Activated CD4-positive, alpha-beta memory T cell treated with anti-CD3 and anti-CD28 coated beads, Interleukin-2, amount 10 ng/mL, durations not matched to agents 7 days and 5 days (primary cell): Measurements from ENCODE around the gene STXBP3. TPM values are rescaled to one million over a fixed set of nuclear protein-coding genes. Genes with fewer than 3 reads are reported as not detected.

Source experiments
- CTCF ChIA-PET: fragments of 350-600 bp; sonication (Branson Sonifier 250); formaldehyde crosslinking; loops from one replicate; lab custom pipeline; 2021; ENCODE audit warnings: antibody characterized with exemption, inconsistent platforms; lab: Charles Lee
- POLR2A ChIA-PET: fragments of 350-600 bp; sonication (Branson Sonifier 250); formaldehyde crosslinking; loops from one replicate; lab custom pipeline; 2021; ENCODE audit warnings: antibody characterized with exemption; lab: Charles Lee
- DNase-seq: peaks from one replicate; pipeline ENCODE4 v3.0.0-alpha.2; 2020
- H3K27ac Mint-ChIP-seq: one replicate; pipeline ENCODE4 v1.8.0; 2021; ENCODE audit warnings: mild to moderate bottlenecking, mixed read lengths
- H3K27me3 Mint-ChIP-seq: one replicate; pipeline ENCODE4 v1.8.0; 2021; ENCODE audit warnings: mixed read lengths
- H3K36me3 Mint-ChIP-seq: one replicate; pipeline ENCODE4 v1.8.0; 2021; ENCODE audit warnings: low read depth, mixed read lengths
- H3K4me1 Mint-ChIP-seq: one replicate; pipeline ENCODE4 v1.8.0; 2021; ENCODE audit warnings: mixed read lengths
- H3K4me3 Mint-ChIP-seq: one replicate; pipeline ENCODE4 v1.8.0; 2021; ENCODE audit warnings: mild to moderate bottlenecking, mixed read lengths
- H3K9me3 Mint-ChIP-seq: one replicate; pipeline ENCODE4 v1.8.0; 2021; ENCODE audit warnings: mixed read lengths
- total RNA-seq, 2 experiments: library from RNA; stranded (reverse); gene quantifications; one replicate each; pipeline ENCODE4 v1.2.3, GENCODE V29; 2021

Gene STXBP3
- total RNA-seq, 2 experiments from 2014 or later: 55.9 to 60.8 TPM

DNA sequence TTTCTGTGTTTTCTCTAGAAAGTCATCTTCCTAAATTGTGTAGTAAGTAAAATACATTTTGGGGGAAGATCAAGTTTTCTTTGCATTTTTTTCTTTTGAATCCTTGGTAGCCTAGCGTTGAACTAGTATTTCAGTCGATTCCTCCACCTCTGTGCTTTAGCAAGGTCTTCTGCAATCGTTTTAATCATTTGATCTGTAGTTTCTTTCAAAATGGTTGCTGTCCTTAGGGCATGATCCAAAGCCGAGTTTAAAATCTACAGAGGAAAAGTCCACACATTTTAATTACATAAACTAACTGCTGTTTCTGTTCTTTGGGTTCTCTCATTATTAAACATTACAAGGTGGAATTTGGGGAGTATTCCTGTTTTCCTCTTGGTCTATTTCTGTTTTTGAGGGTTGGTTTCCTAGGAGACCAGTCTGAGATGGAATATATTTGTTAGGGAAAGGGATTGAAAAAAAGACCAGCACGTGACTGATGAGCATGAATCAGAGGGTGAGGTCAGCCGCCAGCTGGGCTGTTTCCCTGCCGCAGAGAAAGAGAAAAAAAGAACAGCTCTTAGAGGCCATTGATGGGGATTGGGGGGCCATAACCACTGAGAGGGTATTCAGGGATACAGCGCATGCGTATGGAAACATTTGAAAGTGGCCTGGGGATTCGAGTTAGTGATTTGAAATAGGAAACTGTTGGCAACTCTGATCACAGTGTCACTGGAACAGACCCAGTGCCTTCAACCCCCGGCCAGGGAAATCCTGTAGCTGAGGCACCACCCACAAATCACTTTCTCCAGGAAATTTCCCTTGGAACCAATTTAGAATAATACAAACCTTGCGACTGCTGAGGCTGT, 69.8 kb downstream of the STXBP3 start:
- Mint-ChIP-seq H3K36me3 (peaks cover 3% of the 10 kb centered on the region), H3K27me3 (peaks cover 7% of the 10 kb centered on the region), H3K9me3 (no peaks in the 10 kb centered on the region), H3K27ac (no peak overlapping the region), H3K4me3 (no peak overlapping the region), H3K4me1 (no peaks in the 10 kb centered on the region)
- DNase-seq: no peak
- ChIA-PET POLR2A (interaction anchor here (1.3 kb wide), 1 partner anchor 9 kb away, joined by 3 read pairs; no protein-coding TSS in a partner anchor), CTCF (interaction anchor here (4.8 kb wide), 1 partner anchor 12 kb away, joined by 26 read pairs; no protein-coding TSS in a partner anchor)

GRCh38 chr1:108817016-108817415, 70.5 kb downstream of the STXBP3 start:
- Mint-ChIP-seq H3K4me3 (no peak overlapping the region), H3K27me3 (peaks cover 9% of the 10 kb centered on the region), H3K36me3 (no peaks in the 10 kb centered on the region), H3K27ac (no peak overlapping the region), H3K9me3 (no peaks in the 10 kb centered on the region), H3K4me1 (no peaks in the 10 kb centered on the region)
- ChIA-PET CTCF (interaction anchor here (4.8 kb wide), 1 partner anchor 11 kb away, joined by 26 read pairs; no protein-coding TSS in a partner anchor), POLR2A (interaction anchor here (1.3 kb wide), 1 partner anchor 10 kb away, joined by 3 read pairs; no protein-coding TSS in a partner anchor)
- no peak for DNase-seq

- H3K36me3 Mint-ChIP-seq: no peaks in the 10 kb centered on the region
- H3K9me3 Mint-ChIP-seq: no peaks in the 10 kb centered on the region
- no peaks in the 10 kb centered on the region for H3K4me1 Mint-ChIP-seq
- peaks cover 11% of the 10 kb centered on the region for H3K27me3 Mint-ChIP-seq
- H3K4me3 Mint-ChIP-seq: no peak overlapping the region
- no peak overlapping the region for H3K27ac Mint-ChIP-seq
- ChIA-PET CTCF (interaction anchor here (4.8 kb wide), 1 partner anchor 10 kb away, joined by 26 read pairs; no protein-coding TSS in a partner anchor), POLR2A (no interaction called here)
- no peak for DNase-seq
Measured at GRCh38 chr1:108817811-108818210, 71.3 kb downstream of the STXBP3 start.

- DNase-seq: no peak
- no peaks in the 10 kb centered on the region for H3K9me3 Mint-ChIP-seq
- no peak overlapping the region for H3K4me3 Mint-ChIP-seq
- ChIA-PET CTCF (interaction anchor here (0.7 to 4.8 kb wide), 3 partner anchors 8 to 127 kb away, joined by 3 to 26 read pairs (median 3); partner anchors contain the start of gene PRPF38B), POLR2A (no interaction called here)
- no peaks in the 10 kb centered on the region for H3K36me3 Mint-ChIP-seq
- H3K4me1 Mint-ChIP-seq: no peaks in the 10 kb centered on the region
- H3K27ac Mint-ChIP-seq: no peak overlapping the region
- peaks cover 14% of the 10 kb centered on the region for H3K27me3 Mint-ChIP-seq
Measured at GRCh38 chr1:108819878-108820277, 73.4 kb downstream of the STXBP3 start.

GRCh38 chr1:108823632-108824031, 77.2 kb downstream of the STXBP3 start:
- no peak overlapping the region for H3K4me3 Mint-ChIP-seq
- ChIA-PET CTCF (interaction anchor here (0.6 to 11.2 kb wide), 2 partner anchors 62 to 77 kb away, joined by 3 to 181 read pairs; no protein-coding TSS in a partner anchor), POLR2A (no interaction called here)
- no peaks in the 10 kb centered on the region for H3K9me3 Mint-ChIP-seq
- H3K27me3 Mint-ChIP-seq: peaks cover 8% of the 10 kb centered on the region
- H3K36me3 Mint-ChIP-seq: no peaks in the 10 kb centered on the region
- H3K4me1 Mint-ChIP-seq: peaks cover 4% of the 10 kb centered on the region
- DNase-seq: no peak
- H3K27ac Mint-ChIP-seq: no peak overlapping the region

GRCh38 chr1:108824051-108824450, 77.6 kb downstream of the STXBP3 start:
- no peak overlapping the region for H3K4me3 Mint-ChIP-seq
- CTCF ChIA-PET: interaction anchor here (0.6 to 11.2 kb wide), 2 partner anchors 61 to 77 kb away, joined by 3 to 181 read pairs; no protein-coding TSS in a partner anchor
- DNase-seq: no peak
- peaks cover 4% of the 10 kb centered on the region for H3K4me1 Mint-ChIP-seq
- H3K9me3 Mint-ChIP-seq: no peaks in the 10 kb centered on the region
- H3K27ac Mint-ChIP-seq: no peak overlapping the region
- H3K27me3 Mint-ChIP-seq: peaks cover 8% of the 10 kb centered on the region
- H3K36me3 Mint-ChIP-seq: no peaks in the 10 kb centered on the region
- POLR2A ChIA-PET: no interaction called here

DNA sequence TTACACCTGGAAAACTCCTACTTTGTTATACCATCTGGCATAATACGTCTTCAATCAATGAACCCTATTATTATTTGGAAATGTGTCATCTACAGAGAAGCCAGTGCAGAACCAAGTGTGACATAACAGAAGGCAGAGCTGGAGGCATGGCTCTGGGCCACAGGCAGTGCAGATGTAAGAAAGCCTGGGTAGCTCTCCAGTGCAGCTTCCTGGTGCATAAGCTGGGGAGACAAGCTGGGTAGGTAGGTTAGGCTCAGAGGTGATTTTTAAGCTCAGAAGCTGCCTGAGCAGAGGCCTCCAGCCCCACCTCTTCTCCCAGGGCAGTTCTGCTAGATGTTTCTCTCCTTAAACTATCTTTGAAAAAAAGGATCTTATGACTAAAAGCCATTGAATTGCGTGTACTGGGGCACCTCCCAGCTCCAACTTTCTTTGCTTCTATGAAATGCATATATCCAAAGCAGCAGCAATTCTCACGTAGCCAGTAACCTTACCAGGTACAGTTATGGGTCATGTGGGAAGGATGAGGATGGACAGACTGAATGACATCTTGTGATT, 79.7 kb downstream of the STXBP3 start:
- ChIA-PET POLR2A (interaction anchor here (1.1 to 1.6 kb wide), 2 partner anchors 12 to 134 kb away, joined by 4 to 5 read pairs; partner anchors contain the start of gene PRPF38B), CTCF (interaction anchor here (0.6 to 11.2 kb wide), 11 partner anchors 8 to 181 kb away, joined by 3 to 181 read pairs (median 4); partner anchors contain the start of gene GPSM2)
- Mint-ChIP-seq H3K4me1 (peaks cover 13% of the 10 kb centered on the region), H3K4me3 (no peak overlapping the region), H3K27ac (no peak overlapping the region), H3K27me3 (peaks cover 8% of the 10 kb centered on the region), H3K9me3 (no peaks in the 10 kb centered on the region), H3K36me3 (no peaks in the 10 kb centered on the region)
- DNase-seq: no peak

DNA sequence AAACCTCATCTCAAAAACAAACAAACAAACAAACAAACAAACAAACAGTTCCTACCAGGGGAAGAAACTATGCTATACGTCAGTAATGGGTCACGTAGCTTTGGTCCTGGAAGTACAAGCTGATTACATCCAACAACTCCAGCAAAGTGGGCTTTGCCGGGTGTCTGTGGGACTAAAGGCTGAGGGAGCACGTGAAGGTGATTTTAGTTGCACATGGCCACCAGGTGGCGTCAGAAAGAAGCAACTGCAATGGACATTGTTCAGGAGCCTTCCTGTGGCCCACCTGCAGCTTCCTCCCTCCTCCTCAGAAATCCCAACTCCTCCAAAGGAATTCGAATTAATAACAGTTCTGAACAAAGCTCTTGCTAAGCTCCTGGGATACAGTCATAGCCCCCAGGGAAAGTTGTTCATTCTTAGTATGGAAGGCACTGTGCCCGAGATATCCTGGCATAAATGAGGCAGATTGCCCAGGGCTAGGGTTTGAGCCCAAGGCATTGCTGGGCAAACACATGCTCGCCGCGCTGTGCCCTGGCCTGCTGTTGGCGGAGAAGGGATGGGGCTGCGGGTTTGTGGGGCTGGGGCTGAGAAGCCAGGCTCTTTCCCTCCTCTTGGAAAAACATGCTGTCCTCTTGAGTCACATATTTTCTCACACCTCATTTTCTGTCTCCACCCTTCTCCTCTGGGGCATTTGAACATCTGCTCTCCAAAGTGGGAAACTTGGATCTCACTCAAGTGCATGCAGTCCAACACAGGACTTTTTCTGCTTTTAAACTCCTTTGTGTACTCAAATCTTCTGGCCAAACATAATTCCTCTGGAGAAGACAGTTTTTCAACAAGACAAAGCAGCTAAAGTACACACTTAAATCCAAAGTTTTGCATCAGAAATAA, 81.8 kb downstream of the STXBP3 start:
- Mint-ChIP-seq H3K4me3 (no peak overlapping the region), H3K9me3 (no peaks in the 10 kb centered on the region), H3K27me3 (no peaks in the 10 kb centered on the region), H3K27ac (no peak overlapping the region), H3K36me3 (no peaks in the 10 kb centered on the region), H3K4me1 (peaks cover 21% of the 10 kb centered on the region)
- CTCF ChIA-PET: interaction anchor here (0.7 to 11.2 kb wide), 24 partner anchors 9 to 284 kb away, joined by 3 to 181 read pairs (median 6); partner anchors contain the start of gene PRPF38B
- POLR2A ChIA-PET: interaction anchor here (1.3 to 1.7 kb wide), 2 partner anchors 69 to 136 kb away, joined by 4 to 6 read pairs; partner anchors contain the start of gene PRPF38B
- peak; percentile 75 for DNase-seq

GRCh38 chr1:108829498-108829916, 83.0 kb downstream of the STXBP3 start:
- DNase-seq: no peak
- no peaks in the 10 kb centered on the region for H3K36me3 Mint-ChIP-seq
- peaks cover 21% of the 10 kb centered on the region for H3K4me1 Mint-ChIP-seq
- ChIA-PET CTCF (interaction anchor here (0.8 to 11.2 kb wide), 19 partner anchors 7 to 283 kb away, joined by 3 to 181 read pairs (median 6); a partner anchor contains a TSS), POLR2A (interaction anchor here (1.4 kb wide), 1 partner anchor 137 kb away, joined by 4 read pairs; the partner anchor contains the start of gene PRPF38B)
- no peaks in the 10 kb centered on the region for H3K27me3 Mint-ChIP-seq
- H3K27ac Mint-ChIP-seq: no peak overlapping the region
- no peaks in the 10 kb centered on the region for H3K9me3 Mint-ChIP-seq
- no peak overlapping the region for H3K4me3 Mint-ChIP-seq

DNA sequence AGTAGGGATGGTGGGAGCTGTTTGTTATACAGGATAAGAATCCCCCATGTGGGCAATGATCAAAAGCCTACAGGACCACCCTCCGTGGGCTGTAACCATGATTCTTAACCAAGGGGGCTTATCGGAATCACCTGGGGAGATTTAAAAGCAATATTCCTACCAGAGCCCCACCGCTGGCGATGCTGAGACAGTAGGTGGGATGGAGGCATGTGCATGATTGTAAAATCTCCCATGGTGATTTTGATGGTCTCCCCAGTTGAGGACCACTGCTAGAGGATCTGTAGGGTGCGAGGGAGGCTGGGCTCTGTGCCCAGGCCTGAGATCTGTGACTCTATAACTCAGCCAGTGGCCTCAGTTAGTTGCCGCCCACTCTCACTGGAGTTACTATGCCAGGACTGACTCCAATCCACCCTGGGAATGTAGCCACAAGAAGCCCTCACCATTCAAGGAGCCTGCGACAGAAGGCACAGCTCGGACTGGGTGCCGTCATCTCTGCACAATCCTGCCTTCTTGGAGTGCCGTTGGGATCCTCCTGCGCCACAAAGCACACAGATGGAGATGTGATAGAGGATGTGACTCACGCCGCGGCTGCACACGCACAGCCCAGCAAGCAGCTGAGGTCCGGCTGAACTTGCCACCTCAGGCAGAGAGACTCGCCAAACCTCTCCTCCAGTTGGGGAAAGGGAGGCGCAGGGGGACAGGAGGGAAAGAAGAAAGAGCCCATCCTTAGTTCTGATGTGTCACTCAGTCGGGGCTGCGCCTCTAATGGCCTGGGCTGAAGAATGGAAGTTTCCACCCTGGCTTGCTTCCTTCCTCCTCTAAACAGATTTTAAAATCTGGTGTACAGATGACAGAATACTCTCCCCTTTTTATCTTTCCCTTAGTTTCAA, 83.9 kb downstream of the STXBP3 start:
- Mint-ChIP-seq H3K36me3 (no peaks in the 10 kb centered on the region), H3K4me1 (peaks cover 21% of the 10 kb centered on the region), H3K9me3 (no peaks in the 10 kb centered on the region), H3K4me3 (no peak overlapping the region), H3K27me3 (no peaks in the 10 kb centered on the region), H3K27ac (no peak overlapping the region)
- no peak for DNase-seq
- POLR2A ChIA-PET: interaction anchor here (0.8 to 1.4 kb wide), 2 partner anchors 65 to 138 kb away, joined by 3 to 4 read pairs; partner anchors contain the start of gene PRPF38B
- CTCF ChIA-PET: interaction anchor here (1.1 to 11.2 kb wide), 11 partner anchors 12 to 282 kb away, joined by 3 to 181 read pairs (median 4); partner anchors contain the start of gene TAF13

DNA sequence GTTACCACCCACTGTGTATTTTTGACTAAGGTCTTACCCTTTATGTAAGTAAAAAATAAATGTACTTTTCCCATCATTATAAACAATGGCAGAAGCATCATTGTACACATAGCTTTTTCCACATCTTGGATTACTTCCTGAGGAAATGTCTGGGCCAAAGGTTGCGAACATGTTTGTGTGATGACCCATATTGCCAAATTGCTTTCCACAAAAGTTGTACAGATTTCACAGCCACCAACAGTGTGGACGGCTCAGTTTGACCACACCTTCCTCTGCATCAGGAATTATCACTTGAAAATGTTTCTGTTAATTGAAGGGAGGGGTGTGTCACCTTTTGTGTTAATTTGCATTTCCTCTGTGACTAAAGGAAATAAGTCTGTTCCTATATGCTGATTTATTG, 84.8 kb downstream of the STXBP3 start:
- DNase-seq: no peak
- H3K36me3 Mint-ChIP-seq: no peaks in the 10 kb centered on the region
- H3K4me3 Mint-ChIP-seq: no peak overlapping the region
- CTCF ChIA-PET: interaction anchor here (0.7 to 11.2 kb wide), 5 partner anchors 22 to 245 kb away, joined by 3 to 181 read pairs (median 3); partner anchors contain the start of gene TAF13
- POLR2A ChIA-PET: interaction anchor here (0.8 to 1.2 kb wide), 2 partner anchors 46 to 64 kb away, joined by 3 read pairs; partner anchors contain the start of gene GPSM2
- no peak overlapping the region for H3K27ac Mint-ChIP-seq
- H3K4me1 Mint-ChIP-seq: peaks cover 21% of the 10 kb centered on the region
- no peaks in the 10 kb centered on the region for H3K9me3 Mint-ChIP-seq
- peaks cover 2% of the 10 kb centered on the region for H3K27me3 Mint-ChIP-seq
